DMS79 (cell line): ENCODE data around the gene CAMK2N2.
A peak's percentile ranks its signal among the peaks of the same experiment; 100 is the strongest.

ENCODE experiments used
- DNase-seq: peaks from one replicate; lab custom pipeline; 2025; lab: John Stamatoyannopoulos, UW

The CAMK2N2 gene

DNA sequence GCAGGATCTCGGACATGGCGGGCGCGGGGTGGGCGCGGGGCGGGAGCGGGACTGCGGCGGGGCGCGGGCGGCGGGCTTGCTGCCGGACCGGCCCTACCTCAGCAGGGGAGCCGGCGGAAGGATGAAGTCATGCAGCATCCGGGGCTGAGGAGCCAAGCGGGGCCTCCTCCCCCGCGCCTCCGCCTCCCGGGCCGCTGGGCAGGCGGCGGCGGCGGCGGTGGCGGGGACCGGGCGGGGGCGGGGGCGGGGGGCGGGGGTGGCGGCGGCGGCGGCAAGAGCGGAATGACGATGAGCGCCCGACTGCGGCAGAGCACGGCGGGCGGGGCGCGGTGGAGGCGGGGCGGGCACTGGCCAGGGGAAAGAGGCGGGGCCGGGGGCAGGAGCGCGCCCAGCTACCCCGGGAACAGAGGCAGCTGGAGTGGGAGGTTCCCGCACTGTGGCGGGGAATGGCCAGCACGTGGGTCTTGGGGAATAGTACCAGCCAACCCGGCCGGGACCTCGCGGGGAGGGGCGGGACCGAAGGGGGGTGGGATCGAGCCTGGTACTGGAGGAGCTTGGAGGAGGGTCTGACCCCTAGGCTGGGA lies at the start of gene CAMK2N2:
TSS of gene CAMK2N2 (minus strand) at position 284 of the 584 bp plus-strand sequence. CDS start at position 16, 268 bp downstream.
- peak; percentile 84 for DNase-seq

- DNase-seq: no peak
These were observed 47.4 kb upstream of the CAMK2N2 start for GRCh38 chr3:184308744-184309143.

GRCh38 chr3:184307915-184308314 lies 46.6 kb upstream of the CAMK2N2 start:
- DNase-seq: no peak

- DNase-seq: no peak
These were observed 45.1 kb upstream of the CAMK2N2 start for GRCh38 chr3:184306341-184306972.

GRCh38 chr3:184305577-184305976 lies 44.2 kb upstream of the CAMK2N2 start:
- DNase-seq: no peak

DNA sequence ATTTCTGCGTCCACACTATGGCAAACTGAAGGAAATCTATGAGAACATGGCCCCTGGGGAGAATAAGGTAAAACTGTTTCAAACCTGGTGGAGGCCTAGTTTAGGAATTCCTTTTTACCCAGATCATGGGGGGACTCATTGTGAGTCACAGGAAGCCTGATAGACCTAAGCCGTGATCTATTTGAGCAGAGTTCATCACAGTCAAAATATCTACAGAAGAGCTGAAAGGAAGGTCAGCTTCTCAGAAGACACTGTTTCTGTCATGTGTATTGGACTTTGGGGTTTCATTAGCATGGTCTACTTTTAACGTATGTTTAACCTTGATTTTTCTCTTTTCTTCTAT lies 39.0 kb upstream of the CAMK2N2 start:
- DNase-seq: no peak

DNA sequence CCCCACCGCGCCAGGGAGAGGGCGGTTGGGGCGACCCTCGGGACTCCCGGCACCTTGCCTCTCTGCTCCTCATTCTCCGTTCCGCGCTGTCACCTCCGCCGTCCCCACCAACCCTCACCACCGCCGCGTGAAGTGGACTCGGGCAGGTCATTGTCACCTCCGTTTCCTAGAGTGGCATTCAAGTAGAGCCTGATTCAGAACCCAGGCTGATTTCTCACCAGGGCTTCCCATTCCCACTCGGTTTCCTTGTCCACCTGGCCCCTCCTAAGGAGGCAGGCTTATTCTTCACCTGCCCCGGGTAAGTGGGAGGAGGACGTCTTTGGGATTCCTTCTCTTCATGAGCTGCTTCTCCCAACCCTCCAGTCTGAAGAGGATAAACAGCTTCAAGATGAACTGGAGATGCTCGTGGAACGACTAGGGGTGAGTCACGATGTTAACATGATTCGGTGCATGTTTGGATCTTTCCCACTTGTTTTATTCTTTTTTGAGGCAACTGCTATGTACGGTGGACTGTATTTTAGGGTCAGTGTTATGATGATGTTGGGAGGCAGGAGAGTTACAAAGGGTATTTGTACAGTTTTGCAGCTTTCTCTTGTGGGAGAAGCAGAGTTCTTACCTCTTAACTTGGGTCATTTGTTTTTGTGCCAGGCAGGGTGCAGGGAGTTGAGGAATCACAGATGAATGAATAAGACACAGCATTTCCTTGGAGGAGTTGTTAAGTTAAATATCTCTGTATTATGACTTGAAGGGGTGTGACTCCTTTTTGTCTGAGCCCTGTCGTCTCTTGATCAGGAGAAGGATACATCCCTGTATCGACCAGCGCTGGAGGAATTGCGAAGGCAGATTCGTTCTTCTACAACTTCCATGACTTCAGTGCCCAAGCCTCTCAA lies 38.4 kb upstream of the CAMK2N2 start:
- no peak for DNase-seq

- peak; percentile 88 for DNase-seq
These were observed 37.6 kb upstream of the CAMK2N2 start, which contains the start of gene PSMD2 for GRCh38 chr3:184298759-184299487. Gene PSMD2, plus strand, starts transcription at chr3:184299241. Its CDS starts 26 bp downstream, at chr3:184299267.

GRCh38 chr3:184296616-184297015 lies 35.3 kb upstream of the CAMK2N2 start:
- DNase-seq: no peak

DNA sequence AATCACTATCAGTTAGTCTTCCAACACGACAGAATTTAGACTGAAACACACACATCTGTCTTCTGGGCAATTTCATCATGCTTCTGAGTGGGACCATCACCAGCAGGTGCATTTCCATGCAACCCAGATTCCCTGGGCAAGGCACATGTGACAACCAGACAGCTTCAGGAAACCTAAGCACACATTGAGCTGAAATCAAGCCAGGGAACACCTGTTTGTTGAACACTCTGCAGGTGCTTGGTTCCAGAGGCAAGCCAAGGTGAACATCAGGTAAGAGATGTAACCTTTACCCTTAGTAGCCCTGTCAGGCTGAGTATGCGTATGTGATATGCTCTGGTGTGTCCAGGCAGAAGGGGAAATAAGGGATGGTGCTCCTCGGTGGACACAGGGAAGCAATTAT lies 34.4 kb upstream of the CAMK2N2 start:
- DNase-seq: no peak

GRCh38 chr3:184291738-184292445 lies 30.5 kb upstream of the CAMK2N2 start:
- DNase-seq: no peak

GRCh38 chr3:184291044-184291737 lies 29.8 kb upstream of the CAMK2N2 start:
- DNase-seq: no peak

GRCh38 chr3:184290331-184290730 lies 29.0 kb upstream of the CAMK2N2 start:
- DNase-seq: no peak

DNA sequence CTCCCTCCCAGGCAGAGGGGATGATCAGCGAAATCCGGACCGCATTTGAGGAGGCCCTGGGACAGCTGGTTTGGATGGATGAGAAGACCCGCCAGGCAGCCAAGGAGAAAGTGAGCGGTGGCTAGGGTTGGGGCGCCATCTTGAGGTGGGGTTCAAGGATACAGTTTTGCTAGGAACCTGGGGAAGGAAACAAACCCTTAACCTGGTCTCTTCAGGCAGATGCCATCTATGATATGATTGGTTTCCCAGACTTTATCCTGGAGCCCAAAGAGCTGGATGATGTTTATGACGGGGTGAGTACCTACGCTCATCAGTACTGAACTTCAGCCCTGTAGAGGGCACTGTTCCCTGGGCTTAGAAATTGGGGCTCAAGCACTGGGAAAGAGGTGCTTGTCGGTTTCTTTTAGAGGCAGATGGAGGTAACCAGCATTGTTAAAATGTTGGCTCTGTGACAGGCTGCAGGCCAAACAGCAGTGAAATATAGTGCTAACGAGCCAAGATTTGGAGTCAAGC lies 28.1 kb upstream of the CAMK2N2 start:
- DNase-seq: peak; percentile 17

DNA sequence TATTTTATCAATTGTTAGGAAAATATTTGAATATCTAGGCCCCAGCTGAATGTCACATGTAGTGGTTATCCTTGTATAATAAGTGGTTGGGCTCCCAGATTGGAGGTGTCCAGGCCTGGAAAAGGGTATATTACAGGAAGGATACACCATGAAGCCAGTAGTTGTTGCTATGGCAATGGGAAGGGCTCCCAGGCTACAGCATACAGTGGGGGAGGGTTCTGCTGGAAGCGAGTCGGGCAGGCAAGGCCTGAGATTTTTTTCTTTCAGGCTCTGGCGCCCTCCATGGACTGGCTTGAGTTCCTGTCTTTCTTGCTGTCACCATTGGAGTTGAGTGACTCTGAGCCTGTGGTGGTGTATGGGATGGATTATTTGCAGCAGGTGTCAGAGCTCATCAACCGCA lies 23.3 kb upstream of the CAMK2N2 start:
- peak; percentile 22 for DNase-seq

DNA sequence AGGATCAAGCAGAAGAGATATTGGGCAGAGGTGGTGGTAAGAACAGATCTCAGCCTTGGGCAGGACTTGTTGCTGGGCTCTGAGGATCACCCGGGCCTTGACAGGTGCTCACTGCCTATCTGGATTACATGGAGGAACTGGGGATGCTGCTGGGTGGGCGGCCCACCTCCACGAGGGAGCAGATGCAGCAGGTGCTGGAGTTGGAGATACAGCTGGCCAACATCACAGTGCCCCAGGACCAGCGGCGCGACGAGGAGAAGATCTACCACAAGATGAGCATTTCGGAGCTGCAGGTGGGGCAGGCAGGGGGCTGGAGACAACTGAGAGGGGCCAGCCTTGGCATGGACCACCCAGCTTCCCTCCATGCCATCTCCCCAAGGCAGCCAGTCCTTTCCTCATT lies 22.3 kb upstream of the CAMK2N2 start:
- no peak for DNase-seq

DNA sequence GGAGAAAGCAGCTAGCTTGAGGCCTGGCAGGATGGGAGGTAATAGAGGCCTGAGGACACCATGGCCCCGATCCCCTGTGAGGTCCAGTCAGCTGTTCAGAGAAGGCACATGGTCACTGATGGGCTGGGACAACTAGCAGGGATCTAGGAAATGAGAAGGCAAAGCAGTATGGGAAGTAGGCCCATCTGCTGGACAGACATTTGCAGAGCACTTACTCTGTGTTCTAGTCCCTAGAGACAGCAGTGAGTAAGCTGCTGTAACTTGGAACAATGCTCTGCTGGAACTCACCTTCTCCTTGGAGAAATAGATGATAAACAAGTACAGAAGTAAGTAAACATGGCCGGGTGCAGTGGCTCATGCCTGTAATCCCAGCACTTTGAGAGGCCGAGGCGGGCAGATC lies 21.6 kb upstream of the CAMK2N2 start:
- no peak for DNase-seq

- no peak for DNase-seq
These were observed 16.0 kb upstream of the CAMK2N2 start for GRCh38 chr3:184277366-184277765.

DNA sequence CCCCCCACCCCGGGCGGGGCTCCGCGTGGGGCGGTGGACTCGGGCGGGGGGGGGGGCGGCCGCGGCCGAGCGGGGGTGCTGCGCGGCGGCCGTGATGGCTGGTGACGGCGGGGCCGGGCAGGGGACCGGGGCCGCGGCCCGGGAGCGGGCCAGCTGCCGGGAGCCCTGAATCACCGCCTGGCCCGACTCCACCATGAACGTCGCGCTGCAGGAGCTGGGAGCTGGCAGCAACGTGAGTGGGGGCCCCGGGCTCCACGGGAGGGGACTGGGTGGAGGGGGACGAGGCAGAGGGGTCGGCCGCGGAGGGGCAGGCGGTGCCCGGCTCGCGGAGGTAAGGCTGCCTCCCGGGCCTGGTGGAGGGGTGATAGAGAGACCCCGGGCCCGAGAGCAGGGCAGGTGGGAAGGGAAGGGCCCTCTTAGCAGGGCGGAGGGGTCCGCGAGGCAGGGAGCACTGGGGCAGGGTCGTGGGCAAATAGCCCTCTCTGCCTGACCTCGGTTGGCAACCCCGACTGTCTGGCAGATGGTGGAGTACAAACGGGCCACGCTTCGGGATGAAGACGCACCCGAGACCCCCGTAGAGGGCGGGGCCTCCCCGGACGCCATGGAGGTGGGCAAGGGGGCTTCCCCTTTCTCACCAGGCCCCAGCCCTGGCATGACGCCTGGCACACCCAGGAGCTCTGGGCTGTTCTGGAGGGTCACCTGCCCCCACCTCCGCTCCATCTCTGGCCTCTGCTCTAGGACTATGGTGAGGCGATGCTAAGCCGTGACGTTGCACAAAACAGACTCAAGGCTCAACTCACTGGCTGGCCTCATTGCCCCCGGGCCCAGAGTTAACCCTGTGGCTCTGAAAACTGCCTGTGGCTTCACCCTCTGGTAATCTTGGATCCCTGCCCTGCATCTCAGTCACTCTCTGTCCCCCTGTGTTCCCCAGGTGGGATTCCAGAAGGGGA lies 14.9 kb upstream of the CAMK2N2 start, which contains the start of gene ECE2:
TSS of gene ECE2 (plus strand) at position 62 of the 950 bp plus-strand sequence. CDS start at position 194, 132 bp downstream.
- DNase-seq: no peak

DNA sequence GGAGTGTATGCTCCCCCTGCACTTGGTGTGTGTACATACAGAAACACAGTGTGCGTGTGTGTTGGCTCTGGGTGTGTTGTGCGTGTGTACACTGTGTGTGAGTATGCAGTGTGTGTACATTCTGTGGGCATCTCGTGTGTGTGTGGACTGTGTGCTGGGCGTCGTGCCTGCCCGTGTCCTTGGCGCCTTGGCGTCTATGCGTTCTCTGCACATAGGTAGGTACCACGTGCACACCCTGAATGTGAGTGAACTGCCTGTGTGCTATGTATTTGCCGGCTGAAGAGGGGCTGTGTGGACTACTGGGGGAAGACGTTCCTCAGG lies 14.0 kb upstream of the CAMK2N2 start:
- DNase-seq: no peak
